WERI-Rb-1 (cell line): ENCODE measurements around the gene DNM2.
A peak's percentile ranks its signal among the peaks of the same experiment; 100 is the strongest.
"Not testable (repeated sequence)": the region's sequence is repeated elsewhere in the genome, so short reads cannot be mapped to it uniquely, and the experiment has no call there.

Experiments
- DNase-seq: peaks from one replicate; pipeline ENCODE4 v3.0.0-alpha.2; 2020
- H3K27ac ChIP-seq: fragments of 250-450 bp; sonication (Bioruptor Pico); 2 replicates; pipeline ENCODE4 v1.5.1; 2020; ENCODE audit warnings: mild to moderate bottlenecking, moderate library complexity
- H3K27me3 ChIP-seq: fragments of 250-450 bp; sonication (Bioruptor Pico); 2 replicates; pipeline ENCODE4 v1.5.1; 2021; ENCODE audit warnings: mild to moderate bottlenecking, low read depth, moderate library complexity; ENCODE audit not compliant: insufficient read depth, severe bottlenecking
- H3K36me3 ChIP-seq: fragments of 250-450 bp; sonication (Bioruptor Pico); 2 replicates; pipeline ENCODE4 v1.5.1; 2020; ENCODE audit warnings: mild to moderate bottlenecking, moderate library complexity
- H3K4me3 ChIP-seq: 2 replicates; pipeline ENCODE4 v1.5.1; 2011; ENCODE audit warnings: low read depth, mild to moderate bottlenecking, control low read depth, low read length
- H3K9me3 ChIP-seq: fragments of 250-450 bp; sonication (Bioruptor Pico); 2 replicates; pipeline ENCODE4 v1.5.1; 2021; ENCODE audit warnings: mild to moderate bottlenecking, moderate library complexity; ENCODE audit not compliant: severe bottlenecking
- TF ChIP-seq, protein P1 (sequence below): IDR thresholded peaks from 2 replicates; pipeline ENCODE4 v1.5.1; 2011; ENCODE audit warnings: low read depth, mild to moderate bottlenecking, control low read depth, inconsistent platforms, low read length

The DNM2 gene

GRCh38 chr19:10850631-10851030 is 132.8 kb downstream of the DNM2 start:
- no peak for DNase-seq
- H3K36me3 ChIP-seq: no peaks in the 10 kb centered on the region
- TF ChIP-seq, protein P1, sequence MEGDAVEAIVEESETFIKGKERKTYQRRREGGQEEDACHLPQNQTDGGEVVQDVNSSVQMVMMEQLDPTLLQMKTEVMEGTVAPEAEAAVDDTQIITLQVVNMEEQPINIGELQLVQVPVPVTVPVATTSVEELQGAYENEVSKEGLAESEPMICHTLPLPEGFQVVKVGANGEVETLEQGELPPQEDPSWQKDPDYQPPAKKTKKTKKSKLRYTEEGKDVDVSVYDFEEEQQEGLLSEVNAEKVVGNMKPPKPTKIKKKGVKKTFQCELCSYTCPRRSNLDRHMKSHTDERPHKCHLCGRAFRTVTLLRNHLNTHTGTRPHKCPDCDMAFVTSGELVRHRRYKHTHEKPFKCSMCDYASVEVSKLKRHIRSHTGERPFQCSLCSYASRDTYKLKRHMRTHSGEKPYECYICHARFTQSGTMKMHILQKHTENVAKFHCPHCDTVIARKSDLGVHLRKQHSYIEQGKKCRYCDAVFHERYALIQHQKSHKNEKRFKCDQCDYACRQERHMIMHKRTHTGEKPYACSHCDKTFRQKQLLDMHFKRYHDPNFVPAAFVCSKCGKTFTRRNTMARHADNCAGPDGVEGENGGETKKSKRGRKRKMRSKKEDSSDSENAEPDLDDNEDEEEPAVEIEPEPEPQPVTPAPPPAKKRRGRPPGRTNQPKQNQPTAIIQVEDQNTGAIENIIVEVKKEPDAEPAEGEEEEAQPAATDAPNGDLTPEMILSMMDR: no peak
- H3K9me3 ChIP-seq: peaks cover 9% of the 10 kb centered on the region
- H3K4me3 ChIP-seq: no peak overlapping the region
- no peak overlapping the region for H3K27ac ChIP-seq
- H3K27me3 ChIP-seq: no peaks in the 10 kb centered on the region

- Histone ChIP-seq H3K27ac (no peak overlapping the region), H3K27me3 (no peaks in the 10 kb centered on the region), H3K4me3 (no peak overlapping the region), H3K9me3 (no peaks in the 10 kb centered on the region), H3K36me3 (no peaks in the 10 kb centered on the region)
- no peak for DNase-seq
- TF ChIP-seq, protein P1: no peak
These were observed 134.4 kb downstream of the DNM2 start for GRCh38 chr19:10852098-10852800.

GRCh38 chr19:10852941-10853340 is 135.1 kb downstream of the DNM2 start:
- DNase-seq: no peak
- no peaks in the 10 kb centered on the region for H3K27me3 ChIP-seq
- no peak overlapping the region for H3K4me3 ChIP-seq
- no peaks in the 10 kb centered on the region for H3K9me3 ChIP-seq
- no peak overlapping the region for H3K27ac ChIP-seq
- no peaks in the 10 kb centered on the region for H3K36me3 ChIP-seq
- TF ChIP-seq, protein P1: no peak

GRCh38 chr19:10854350-10855089 is 136.6 kb downstream of the DNM2 start:
- H3K27me3 ChIP-seq: no peaks in the 10 kb centered on the region
- H3K4me3 ChIP-seq: no peak overlapping the region
- H3K36me3 ChIP-seq: no peaks in the 10 kb centered on the region
- no peak for DNase-seq
- TF ChIP-seq, protein P1: no peak
- H3K9me3 ChIP-seq: no peaks in the 10 kb centered on the region
- no peak overlapping the region for H3K27ac ChIP-seq

DNA sequence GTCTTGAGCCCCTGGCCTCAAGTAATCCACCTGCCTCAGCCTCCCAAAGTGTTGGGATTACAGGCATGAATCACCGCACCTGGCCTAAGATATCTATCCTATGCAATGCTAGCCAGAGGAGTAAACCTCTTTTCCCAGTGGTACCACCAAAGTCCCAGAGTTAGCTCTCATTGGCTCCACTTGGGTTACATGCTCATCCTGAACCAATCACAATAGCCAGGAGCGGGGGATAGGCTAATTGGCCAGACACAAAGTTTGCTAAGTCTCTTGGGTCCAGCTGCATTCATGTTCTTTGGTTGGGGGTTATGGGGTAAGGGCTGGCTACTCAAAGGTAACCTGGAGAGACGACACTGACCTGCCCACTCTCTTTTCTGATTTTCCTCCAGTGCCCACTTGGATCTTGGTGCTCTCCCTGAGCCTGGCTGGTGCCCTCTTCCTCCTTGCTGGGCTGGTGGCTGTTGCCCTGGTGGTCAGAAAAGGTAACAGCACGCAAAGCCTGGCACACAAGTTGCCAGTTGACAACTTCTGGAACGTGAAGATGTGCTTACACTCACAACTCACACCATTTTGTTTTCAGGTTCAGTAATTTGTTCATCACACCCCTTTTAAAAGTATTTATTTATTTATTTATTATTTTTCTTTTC is 138.1 kb downstream of the DNM2 start:
- TF ChIP-seq, protein P1: peak; percentile 63

DNA sequence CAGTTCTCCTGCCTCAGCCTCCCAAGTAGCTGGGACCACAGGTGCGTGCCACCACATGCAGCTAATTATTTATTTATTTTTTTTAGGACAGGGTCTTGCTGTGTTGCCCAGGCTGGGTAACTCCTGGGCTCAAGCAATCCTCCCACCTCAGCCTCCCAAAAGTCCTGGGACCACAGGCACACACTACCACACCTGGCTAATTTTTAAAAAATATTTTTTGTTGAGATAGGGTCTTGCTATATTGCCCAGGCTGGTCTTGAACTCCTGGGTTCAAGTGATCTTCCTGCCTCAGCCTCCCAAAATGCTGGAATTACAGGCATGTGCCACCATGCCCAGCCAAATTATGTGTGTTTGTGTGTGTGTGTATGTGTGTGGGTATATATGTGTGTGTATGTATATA is 139.0 kb downstream of the DNM2 start:
- H3K36me3 ChIP-seq, H3K27me3 ChIP-seq, H3K9me3 ChIP-seq, DNase-seq, H3K27ac ChIP-seq, H3K4me3 ChIP-seq: not testable (repeated sequence)

More for the DNA sequence above, 138.1 kb downstream of the DNM2 start:
- Histone ChIP-seq H3K36me3 (no peaks in the 10 kb centered on the region), H3K9me3 (no peaks in the 10 kb centered on the region), H3K27ac (no peak overlapping the region), H3K4me3 (no peak overlapping the region), H3K27me3 (no peaks in the 10 kb centered on the region)
- DNase-seq: no peak
